Liver (tissue), 3 donors: ENCODE results near the gene ZNF579.

ENCODE experiments used
- CTCF ChIP-seq: fragments of 150-350 bp; IDR thresholded peaks from 2 replicates; pipeline ENCODE4 v1.5.1; 2017; ENCODE audit warnings: improper control_type of control experiment, low read depth, low read length; ENCODE audit not compliant: missing input control
- GABPA ChIP-seq, 2 donors: IDR thresholded peaks in 1 of 2; conservative IDR thresholded peaks in 1 of 2; 2 replicates each; pipeline ENCODE4 v1.6.1; 2016; ENCODE audit warnings: antibody characterized with exemption in 2 of 2, mild to moderate bottlenecking in 1 of 2, moderate library complexity in 1 of 2
- JUND ChIP-seq, 2 donors: IDR thresholded peaks; 2 replicates each; pipeline ENCODE4 v1.6.1; 2016; ENCODE audit warnings: antibody characterized with exemption in 2 of 2
- MAX ChIP-seq: IDR thresholded peaks from 2 replicates; pipeline ENCODE4 v1.6.1; 2016; ENCODE audit warnings: antibody characterized with exemption
- YY1 ChIP-seq: IDR thresholded peaks from 2 replicates; pipeline ENCODE4 v1.6.1; 2016; ENCODE audit warnings: antibody characterized with exemption, mild to moderate bottlenecking
- donor health status: healthy.
- donor health status: healthy.

- no peak for TF ChIP-seq GABPA (IDR thresholded peaks at IDR 0.05 in 1 of 2, conservative IDR thresholded peaks at IDR 0.05 in 1 of 2)
- TF ChIP-seq CTCF, result no peak
- no peak for TF ChIP-seq MAX
- TF ChIP-seq JUND (IDR thresholded peaks at IDR 0.05), result no peak
- no peak for TF ChIP-seq YY1
Measured at GRCh38 chr19:55552620-55553019, 28.0 kb downstream of the ZNF579 start.
